A172 (cell line): ENCODE results near the gene LRRC4B. TPM values are rescaled to one million over a fixed set of nuclear protein-coding genes. Genes with fewer than 3 reads are reported as not detected.

Source experiments
- DNase-seq: peaks from one replicate; pipeline ENCODE4 v3.0.0-alpha.2; 2015; ENCODE audit warnings: low spot score
- total RNA-seq: library from RNA; depleted of rRNA; stranded (reverse); fragments of >200 nt; shearing (Covaris generic); gene quantifications from 2 replicates; pipeline ENCODE4 v1.2.3, GENCODE V29; 2014

LRRC4B gene
- total RNA-seq, 1 experiment from 2014 or later: 12.3 TPM

- no peak for DNase-seq
Observed at GRCh38 chr19:50522881-50523280, 45.4 kb downstream of the LRRC4B start.

- DNase-seq: no peak
Observed at GRCh38 chr19:50520822-50521465, 47.3 kb downstream of the LRRC4B start.

GRCh38 chr19:50519006-50519575 lies 49.1 kb downstream of the LRRC4B start:
- no peak for DNase-seq

- DNase-seq: no peak
Observed at GRCh38 chr19:50518091-50519005, 49.9 kb downstream of the LRRC4B start.

- DNase-seq: no peak
Observed at GRCh38 chr19:50517704-50518075, 50.5 kb downstream of the LRRC4B start.

- no peak for DNase-seq
Observed at GRCh38 chr19:50516964-50517703, 51.1 kb downstream of the LRRC4B start.

GRCh38 chr19:50516456-50516855 lies 51.8 kb downstream of the LRRC4B start:
- DNase-seq: no peak

GRCh38 chr19:50515168-50515561 lies 53.1 kb downstream of the LRRC4B start:
- DNase-seq: no peak

GRCh38 chr19:50514346-50515167 lies 53.7 kb downstream of the LRRC4B start:
- no peak for DNase-seq

- no peak for DNase-seq
Observed at GRCh38 chr19:50513746-50514345, 54.4 kb downstream of the LRRC4B start, which contains the start of gene ASPDH. TSS of gene ASPDH (minus strand) at chr19:50513913. CDS start at chr19:50513823, 90 bp downstream.

GRCh38 chr19:50512999-50513745 lies 55.1 kb downstream of the LRRC4B start:
- DNase-seq: no peak

- DNase-seq: no peak
Observed at GRCh38 chr19:50512112-50512998, 55.9 kb downstream of the LRRC4B start.

GRCh38 chr19:50511069-50511822 lies 57.0 kb downstream of the LRRC4B start, which contains the start of gene JOSD2:
TSS of gene JOSD2 (minus strand) at chr19:50511191. CDS start at chr19:50510431, 760 bp downstream.
- DNase-seq: peak; percentile 99

- DNase-seq: no peak
Observed at GRCh38 chr19:50510700-50511068, 57.6 kb downstream of the LRRC4B start.

- no peak for DNase-seq
Observed at GRCh38 chr19:50510121-50510670, 58.0 kb downstream of the LRRC4B start.

- DNase-seq: no peak
Observed at GRCh38 chr19:50509366-50509765, 58.9 kb downstream of the LRRC4B start.

- no peak for DNase-seq
Observed at GRCh38 chr19:50508843-50509190, 59.4 kb downstream of the LRRC4B start.

GRCh38 chr19:50507376-50507775 lies 60.9 kb downstream of the LRRC4B start:
- DNase-seq: no peak
